ENCODE measurements around the gene PCMTD2. TPM values are rescaled to one million over a fixed set of nuclear protein-coding genes. Genes with fewer than 3 reads are reported as not detected.
A peak's percentile ranks its signal among the peaks of the same experiment; 100 is the strongest.

Gene PCMTD2
- total and polyA plus RNA-seq, 2 of the 8 experiments (the other 6 are each of a cell fraction or from before 2014, with no cell fraction given) = 21.4 to 55.1 TPM

DNA sequence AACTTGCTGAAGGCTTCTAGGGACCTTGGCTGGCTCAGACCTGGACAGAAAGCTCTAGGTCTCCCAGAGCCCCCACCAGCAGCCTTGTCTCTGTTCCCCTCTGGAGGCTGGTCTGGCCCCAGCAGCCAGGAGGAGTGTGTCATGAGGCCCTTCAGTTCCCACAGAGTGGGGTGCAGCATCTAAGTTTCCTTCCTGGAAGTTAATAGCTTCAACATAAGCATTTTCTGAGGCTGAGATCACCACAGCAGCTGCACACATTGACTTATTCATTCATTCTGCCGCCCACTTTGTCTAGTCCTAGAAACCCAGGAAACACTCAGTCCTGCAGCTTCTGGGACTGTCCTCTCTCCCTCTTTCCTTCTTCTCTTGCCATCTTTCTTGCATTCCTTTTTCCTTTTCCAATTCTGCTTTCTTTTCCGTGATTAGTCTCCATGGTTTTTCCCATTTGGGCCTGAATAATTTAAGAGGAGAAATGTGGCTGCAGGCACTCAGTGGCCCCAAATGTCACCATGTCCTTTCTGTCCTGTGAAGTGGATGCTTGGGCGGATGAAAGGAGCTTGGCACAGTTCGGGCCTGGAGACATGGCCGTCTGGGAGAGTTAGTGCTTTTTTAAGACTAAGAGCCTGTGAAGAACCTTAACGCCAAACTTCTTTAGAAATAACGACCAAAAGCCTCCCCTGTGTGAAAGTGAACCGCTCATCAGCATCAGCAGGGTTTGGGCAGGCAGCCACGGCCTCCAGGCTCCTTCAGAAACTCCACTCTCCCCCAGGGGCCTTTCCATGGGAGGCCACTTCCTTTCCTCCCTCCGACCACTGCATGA lies 31.0 kb upstream of the PCMTD2 start:
- Histone ChIP-seq H3K23me2 (ENCODE audit: low read depth, low read length) (no peaks in the 10 kb centered on the region), H2BK20ac (ENCODE audit: low read length) (no peak overlapping the region), H3K79me1 (ENCODE audit: low read depth, low read length) (no peaks in the 10 kb centered on the region), H3K4me2 (ENCODE audit: insufficient read depth in 1 of 2, low read depth in 2 of 2, low read length in 2 of 2) (peak overlapping the region in 1 of 2 experiments; percentile 57; a peak in 1 of 4 replicates), H3K9ac (replicated peaks in 1 of 4; ENCODE audit: extremely low read depth in 1 of 4, low read depth in 3 of 4, low read length in 3 of 4) (no peak overlapping the region), H2BK12ac (ENCODE audit: low read depth, low read length) (no peak overlapping the region), H3K56ac (replicated peaks; ENCODE audit: insufficient read length, low read depth, low read length) (no peak overlapping the region), H4K20me1 (replicated peaks in 1 of 2; ENCODE audit: control insufficient read depth in 1 of 2, insufficient read depth in 2 of 2, low read length in 2 of 2) (no peaks in the 10 kb centered on the region), H3K9me3 (ENCODE audit: insufficient read depth in 2 of 2, low read depth in 1 of 2, low read length in 1 of 2) (no peaks in the 10 kb centered on the region), H3K4me1 (replicated peaks in 1 of 4; ENCODE audit: control insufficient read depth in 3 of 4, insufficient read depth in 4 of 4, low read length in 3 of 4) (peaks cover 0 to 12% (median 10%) of the 10 kb centered on the region in 4 experiments; a peak in 6 of 7 replicates), H2AFZ (ENCODE audit: low read length) (no peak overlapping the region), H2BK5ac (ENCODE audit: low read depth, low read length) (no peak overlapping the region), H2BK15ac (ENCODE audit: low read length) (no peak overlapping the region), H3K18ac (ENCODE audit: extremely low read depth, low read length) (no peak overlapping the region), H3K79me2 (ENCODE audit: control insufficient read depth in 1 of 2, insufficient read depth in 2 of 2, low read length in 2 of 2) (no peaks in the 10 kb centered on the region), H2AK5ac (ENCODE audit: low read depth, low read length) (0 out of 2 replicates have a peak overlapping the region, but pooled peaks have one; percentile 85), H3K36me3 (ENCODE audit: control insufficient read depth in 2 of 4, insufficient read depth in 4 of 4, low read length in 3 of 4) (no peaks in the 10 kb centered on the region), H3K4me3 (ENCODE audit: extremely low read depth in 1 of 4, insufficient read depth in 2 of 4, low read depth in 3 of 4, low read length in 4 of 4) (no peak overlapping the region), H3K14ac (ENCODE audit: insufficient read length) (no peak overlapping the region), H3K27me3 (replicated peaks in 1 of 4; ENCODE audit: control insufficient read depth in 3 of 4, extremely low read depth in 1 of 4, insufficient read depth in 3 of 4, low read length in 3 of 4) (no peaks in the 10 kb centered on the region), H3K4ac (replicated peaks; ENCODE audit: insufficient read length, low read depth, low read length) (no peak overlapping the region), H4K8ac (ENCODE audit: extremely low read depth, insufficient read depth, low read length) (no peak overlapping the region), H4K5ac (ENCODE audit: insufficient read length, low read depth, low read length) (no peak overlapping the region), H3K23ac (ENCODE audit: insufficient read length) (no peak overlapping the region), H4K91ac (replicated peaks; ENCODE audit: insufficient read length, low read length) (no peak overlapping the region), H3K27ac (ENCODE audit: low read depth, low read length) (no peak overlapping the region), H2BK120ac (replicated peaks; ENCODE audit: low read depth, low read length) (no peak overlapping the region)
- POLR2A ChIA-PET (ENCODE audit: partially characterized antibody) = interaction anchor here (0.8 to 2.0 kb wide), 3 partner anchors 13 to 36 kb away, joined by 4 to 6 read pairs (median 4); no protein-coding TSS in a partner anchor
- CTCF ChIA-PET (ENCODE audit: partially characterized antibody) = interaction anchor here (0.6 to 3.9 kb wide), 17 partner anchors 9 to 647 kb away, joined by 3 to 41 read pairs (median 6); partner anchors contain the start of gene PCMTD2
- WGBS, 2 experiments (ENCODE audit: extremely low coverage in 1 of 2, insufficient coverage in 1 of 2, insufficient read length in 1 of 2, insufficient replicate concordance in 2 of 2, low coverage in 1 of 2, low lambda C conversion rate in 2 of 2, missing lambda C conversion rate in 1 of 2) = 85% methylated on average over 10 of the region's 10 CpGs; no CpG with 5 or more reads in 1 of the 2 experiments
- DNase-seq (ENCODE audit: low read depth in 1 of 2, low spot score in 2 of 2) = no peak
- no peak for FAIRE-seq
- no peak for TF ChIP-seq TAF7 (optimal IDR thresholded peaks at IDR 0.05; ENCODE audit: borderline replicate concordance, low read depth, low read length)
- TF ChIP-seq KDM1A (IDR thresholded peaks at IDR 0.05; ENCODE audit: borderline replicate concordance, low read length) = no peak
